KMS-11 (cell line): ENCODE measurements around the gene AGAP1.

Source experiments
- H2AFZ ChIP-seq: fragments of 200-600 bp; sonication (generic); 2 replicates; pipeline ENCODE4 v1.6.1; 2016; ENCODE audit warnings: antibody characterized with exemption, mixed run types, low read depth
- H3K27ac ChIP-seq: fragments of 200-600 bp; sonication (generic); 2 replicates; pipeline ENCODE4 v1.6.1; 2016; ENCODE audit warnings: mild to moderate bottlenecking, mixed run types
- H3K27me3 ChIP-seq: fragments of 200-600 bp; sonication (generic); 2 replicates; pipeline ENCODE4 v1.6.1; 2017; ENCODE audit warnings: mild to moderate bottlenecking, low read depth, mixed run types, moderate library complexity; ENCODE audit not compliant: insufficient read depth
- H3K36me3 ChIP-seq: fragments of 200-600 bp; sonication (generic); 2 replicates; pipeline ENCODE4 v1.6.1; 2017; ENCODE audit warnings: mild to moderate bottlenecking, mixed run types; ENCODE audit not compliant: insufficient read depth
- H3K4me1 ChIP-seq: fragments of 200-600 bp; sonication (generic); 2 replicates; pipeline ENCODE4 v1.6.1; 2016; ENCODE audit warnings: mild to moderate bottlenecking, low read depth, mixed run types; ENCODE audit not compliant: poor library complexity, severe bottlenecking
- H3K4me2 ChIP-seq: fragments of 200-600 bp; sonication (generic); 2 replicates; pipeline ENCODE4 v1.7.0; 2016; ENCODE audit warnings: mild to moderate bottlenecking, mixed run types
- H3K4me3 ChIP-seq: fragments of 200-600 bp; sonication (generic); IDR thresholded peaks from 2 replicates; pipeline ENCODE4 v1.6.1; 2017; ENCODE audit warnings: low read depth, low read length, mixed read lengths; ENCODE audit not compliant: insufficient read depth
- H3K79me2 ChIP-seq: fragments of 200-600 bp; sonication (generic); 2 replicates; pipeline ENCODE4 v1.6.1; 2016; ENCODE audit warnings: low read depth, mixed run types; ENCODE audit not compliant: insufficient read depth
- H3K9ac ChIP-seq: fragments of 200-600 bp; sonication (generic); 2 replicates; pipeline ENCODE4 v1.6.1; 2016; ENCODE audit warnings: mild to moderate bottlenecking, mixed run types
- H4K20me1 ChIP-seq: fragments of 200-600 bp; sonication (generic); 2 replicates; pipeline ENCODE4 v1.6.1; 2016; ENCODE audit warnings: mild to moderate bottlenecking, mixed run types; ENCODE audit not compliant: insufficient read depth
- TF ChIP-seq, protein P1 (sequence below): fragments of 200-600 bp; sonication (generic); conservative IDR thresholded peaks from 2 replicates; pipeline ENCODE4 v1.6.1; 2017; ENCODE audit warnings: low read depth, mild to moderate bottlenecking, antibody characterized with exemption, low read length, moderate library complexity, mixed read lengths

Gene AGAP1

DNA sequence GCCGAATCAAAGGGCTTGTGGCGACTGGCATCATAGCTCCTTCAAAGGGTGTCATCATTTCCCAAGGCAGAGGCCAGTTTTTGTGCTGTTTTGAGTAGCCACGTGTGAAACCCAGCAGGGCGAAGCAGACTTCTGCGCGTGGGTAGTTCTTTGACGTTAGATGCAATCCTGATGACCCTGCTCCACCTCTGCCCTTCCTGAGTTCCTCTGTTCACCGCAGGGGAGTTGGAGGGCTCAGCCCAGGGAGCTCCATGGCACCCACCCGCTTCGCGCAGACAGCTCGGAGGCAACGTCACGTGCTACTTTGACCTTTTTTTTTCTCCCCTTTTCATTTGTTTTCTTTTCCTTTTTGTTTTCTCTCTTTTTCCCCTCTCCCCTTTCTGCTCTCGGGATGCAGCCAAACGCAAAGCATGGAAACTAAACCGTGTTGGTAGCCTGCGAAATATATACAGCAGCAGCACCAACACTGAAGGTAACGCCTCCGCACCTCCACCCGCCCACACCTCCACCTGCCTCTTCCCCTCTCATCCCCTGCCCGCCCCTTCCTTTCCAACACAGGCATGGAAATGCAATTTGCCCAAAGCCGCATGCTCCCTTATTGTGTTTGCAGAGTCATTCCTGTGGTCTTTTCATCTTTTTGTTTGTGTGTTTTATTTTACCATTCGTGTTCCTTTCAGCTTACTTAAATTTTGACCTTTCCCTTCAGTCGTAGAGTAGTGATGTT is 520.7 kb downstream of the AGAP1 start:
- Histone ChIP-seq H3K27ac (no peak overlapping the region), H3K4me3 (no peak overlapping the region), H3K27me3 (no peaks in the 10 kb centered on the region), H3K9ac (no peak overlapping the region), H3K4me1 (no peaks in the 10 kb centered on the region), H2AFZ (no peak overlapping the region), H3K36me3 (no peaks in the 10 kb centered on the region), H3K79me2 (no peaks in the 10 kb centered on the region), H3K4me2 (no peak overlapping the region), H4K20me1 (no peaks in the 10 kb centered on the region)
- TF ChIP-seq, protein P1, sequence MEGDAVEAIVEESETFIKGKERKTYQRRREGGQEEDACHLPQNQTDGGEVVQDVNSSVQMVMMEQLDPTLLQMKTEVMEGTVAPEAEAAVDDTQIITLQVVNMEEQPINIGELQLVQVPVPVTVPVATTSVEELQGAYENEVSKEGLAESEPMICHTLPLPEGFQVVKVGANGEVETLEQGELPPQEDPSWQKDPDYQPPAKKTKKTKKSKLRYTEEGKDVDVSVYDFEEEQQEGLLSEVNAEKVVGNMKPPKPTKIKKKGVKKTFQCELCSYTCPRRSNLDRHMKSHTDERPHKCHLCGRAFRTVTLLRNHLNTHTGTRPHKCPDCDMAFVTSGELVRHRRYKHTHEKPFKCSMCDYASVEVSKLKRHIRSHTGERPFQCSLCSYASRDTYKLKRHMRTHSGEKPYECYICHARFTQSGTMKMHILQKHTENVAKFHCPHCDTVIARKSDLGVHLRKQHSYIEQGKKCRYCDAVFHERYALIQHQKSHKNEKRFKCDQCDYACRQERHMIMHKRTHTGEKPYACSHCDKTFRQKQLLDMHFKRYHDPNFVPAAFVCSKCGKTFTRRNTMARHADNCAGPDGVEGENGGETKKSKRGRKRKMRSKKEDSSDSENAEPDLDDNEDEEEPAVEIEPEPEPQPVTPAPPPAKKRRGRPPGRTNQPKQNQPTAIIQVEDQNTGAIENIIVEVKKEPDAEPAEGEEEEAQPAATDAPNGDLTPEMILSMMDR, result no peak

DNA sequence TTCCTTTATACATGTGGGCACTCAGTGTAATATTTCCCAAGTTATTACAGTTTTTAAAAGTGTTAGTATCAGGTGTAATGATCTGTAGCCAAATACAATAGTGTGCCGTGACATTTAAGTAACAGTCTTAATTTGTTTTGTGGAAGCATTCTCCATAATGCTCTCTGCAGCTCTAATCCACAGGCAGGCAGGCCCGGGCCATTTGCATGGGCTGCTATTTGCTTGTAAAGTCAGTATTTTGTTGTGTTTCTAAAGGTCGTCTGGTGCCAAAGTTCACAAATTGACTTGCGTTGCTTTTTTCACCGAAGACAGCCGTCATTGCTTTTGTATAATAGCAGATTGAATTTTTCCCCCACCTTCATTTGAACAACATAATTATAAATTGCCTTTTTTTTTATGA is 521.3 kb downstream of the AGAP1 start:
- Histone ChIP-seq H3K36me3 (no peaks in the 10 kb centered on the region), H3K4me1 (no peaks in the 10 kb centered on the region), H3K4me2 (no peak overlapping the region), H3K27ac (no peak overlapping the region), H3K79me2 (no peaks in the 10 kb centered on the region), H3K4me3 (no peak overlapping the region), H3K9ac (no peak overlapping the region), H2AFZ (no peak overlapping the region), H4K20me1 (no peaks in the 10 kb centered on the region), H3K27me3 (no peaks in the 10 kb centered on the region)
- TF ChIP-seq, protein P1, result no peak

DNA sequence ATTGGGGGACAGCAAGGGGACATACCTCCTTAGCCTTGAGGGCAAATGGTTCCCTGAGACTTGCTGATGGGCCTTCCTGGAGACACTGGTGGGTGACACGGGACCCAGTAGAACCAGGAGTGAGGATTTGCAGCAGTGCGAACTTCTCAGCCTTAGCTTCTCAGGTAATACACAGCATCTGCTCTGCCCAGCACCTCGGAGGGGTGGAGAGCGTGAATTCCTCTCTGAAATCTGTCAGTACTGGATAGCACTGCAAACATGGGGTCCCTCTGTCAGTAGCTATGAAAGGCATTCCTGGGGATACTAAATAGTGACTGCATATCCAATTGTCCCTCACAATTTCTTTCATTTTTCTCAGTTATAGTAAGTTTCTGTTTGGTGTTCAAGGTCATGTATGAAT is 522.7 kb downstream of the AGAP1 start:
- Histone ChIP-seq H3K4me1 (no peaks in the 10 kb centered on the region), H2AFZ (no peak overlapping the region), H3K4me3 (no peak overlapping the region), H3K36me3 (no peaks in the 10 kb centered on the region), H3K79me2 (no peaks in the 10 kb centered on the region), H4K20me1 (no peaks in the 10 kb centered on the region), H3K4me2 (no peak overlapping the region), H3K27me3 (no peaks in the 10 kb centered on the region), H3K9ac (no peak overlapping the region), H3K27ac (no peak overlapping the region)
- TF ChIP-seq, protein P1, result no peak

DNA sequence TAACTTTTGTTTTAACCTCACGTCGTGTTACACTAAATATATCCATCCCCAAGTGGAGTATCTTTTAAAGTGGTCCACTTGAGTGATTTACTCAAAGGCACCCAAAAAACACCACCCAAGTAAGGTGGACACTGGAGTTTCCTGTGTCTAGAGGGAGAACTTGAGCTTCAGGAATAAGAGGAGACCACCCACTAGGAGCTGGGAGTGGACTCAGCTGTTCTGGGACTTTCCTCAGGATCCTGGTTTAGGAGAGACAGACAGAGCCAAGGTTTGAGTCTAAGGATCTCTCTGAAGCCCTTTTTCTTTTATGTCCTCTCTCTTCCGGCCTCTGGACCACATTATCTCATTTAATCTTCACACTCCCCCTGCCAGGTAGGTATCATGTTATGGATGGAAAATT is 523.6 kb downstream of the AGAP1 start:
- Histone ChIP-seq H3K9ac (no peak overlapping the region), H2AFZ (no peak overlapping the region), H3K27me3 (no peaks in the 10 kb centered on the region), H3K36me3 (no peaks in the 10 kb centered on the region), H3K4me3 (no peak overlapping the region), H3K79me2 (no peaks in the 10 kb centered on the region), H4K20me1 (no peaks in the 10 kb centered on the region), H3K4me1 (no peaks in the 10 kb centered on the region), H3K4me2 (no peak overlapping the region), H3K27ac (no peak overlapping the region)
- TF ChIP-seq, protein P1, result no peak
